GM06990 (cell line): ENCODE data around the gene CAPN13.

ENCODE experiments used
- DNase-seq: peaks from one replicate; pipeline ENCODE4 v3.0.0-alpha.2; 2011; ENCODE audit not compliant: insufficient read length; ENCODE audit errors: extremely low read depth
- H3K27me3 ChIP-seq: replicated peaks from 2 replicates; pipeline ENCODE4 v1.6.0; 2011; ENCODE audit warnings: low read length; ENCODE audit not compliant: control insufficient read depth, insufficient read depth
- H3K36me3 ChIP-seq: 2 replicates; pipeline ENCODE4 v1.5.1; 2011; ENCODE audit warnings: low read length; ENCODE audit not compliant: control insufficient read depth, insufficient read depth
- H3K4me3 ChIP-seq: replicated peaks from 2 replicates; pipeline ENCODE4 v1.5.1; 2011; ENCODE audit warnings: low read depth, mild to moderate bottlenecking, control low read depth, low read length
- CTCF ChIP-seq: IDR thresholded peaks from 2 replicates; pipeline ENCODE4 v1.5.1; 2011; ENCODE audit warnings: low read length, control low read depth, mild to moderate bottlenecking, inconsistent platforms; ENCODE audit not compliant: insufficient read depth, poor library complexity, severe bottlenecking

CAPN13 gene

GRCh38 chr2:30684996-30685395 lies 122.2 kb downstream of the CAPN13 start:
- Histone ChIP-seq H3K4me3 (no peak overlapping the region), H3K36me3 (no peaks in the 10 kb centered on the region), H3K27me3 (peaks cover 2% of the 10 kb centered on the region)
- TF ChIP-seq CTCF, result no peak
- no peak for DNase-seq

DNA sequence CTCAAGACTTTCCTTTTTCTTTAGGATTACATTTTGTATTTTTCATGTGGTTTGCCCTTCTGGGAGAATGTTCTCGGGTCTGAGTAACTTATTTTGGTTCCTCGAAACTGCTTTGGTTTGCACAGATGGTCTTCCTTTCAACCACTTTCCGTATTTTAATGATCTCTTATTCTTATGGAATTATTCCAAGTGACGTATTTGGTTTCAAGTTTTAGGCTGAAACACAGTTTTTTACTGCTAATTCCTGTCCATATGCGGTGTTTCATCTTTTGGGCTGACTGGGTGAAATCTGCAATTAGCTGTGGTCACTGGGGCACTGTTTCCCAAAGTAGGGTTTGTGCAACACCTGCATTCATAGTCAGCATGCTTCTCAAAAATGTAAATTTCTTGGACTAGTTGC lies 122.7 kb downstream of the CAPN13 start:
- DNase-seq, result no peak
- no peak overlapping the region for H3K4me3 ChIP-seq
- no peak for TF ChIP-seq CTCF
- H3K36me3 ChIP-seq, result no peaks in the 10 kb centered on the region
- H3K27me3 ChIP-seq, result peaks cover 2% of the 10 kb centered on the region

GRCh38 chr2:30684026-30684425 lies 123.2 kb downstream of the CAPN13 start:
- DNase-seq, result no peak

GRCh38 chr2:30683236-30683956 lies 123.8 kb downstream of the CAPN13 start:
- no peak for DNase-seq

More at GRCh38 chr2:30684026-30684425, 123.2 kb downstream of the CAPN13 start:
- H3K27me3 ChIP-seq, result peaks cover 2% of the 10 kb centered on the region
- TF ChIP-seq CTCF, result no peak
- H3K4me3 ChIP-seq, result no peak overlapping the region
- H3K36me3 ChIP-seq, result no peaks in the 10 kb centered on the region

DNA sequence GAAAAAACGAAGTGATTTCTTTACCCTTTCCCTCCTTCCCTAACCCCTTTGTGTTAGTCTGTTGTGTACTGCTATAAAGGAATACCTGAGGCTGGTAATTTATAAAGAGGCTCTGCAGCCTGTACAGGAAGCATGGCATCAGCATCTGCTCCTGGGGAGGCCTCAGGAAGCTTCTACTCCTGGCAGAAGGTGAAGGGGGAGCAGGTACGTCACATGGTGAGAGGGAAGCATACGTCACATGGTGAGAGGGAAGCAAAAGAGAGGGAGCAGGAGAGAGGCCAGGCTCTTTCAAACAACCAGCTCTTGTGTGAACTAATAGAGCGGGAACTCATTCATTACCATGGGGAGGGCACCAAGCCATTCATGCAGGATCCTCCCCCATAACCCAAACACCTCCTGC lies 126.2 kb downstream of the CAPN13 start:
- H3K4me3 ChIP-seq, result no peak overlapping the region
- DNase-seq, result no peak
- peaks cover 4% of the 10 kb centered on the region for H3K27me3 ChIP-seq
- no peak for TF ChIP-seq CTCF
- no peaks in the 10 kb centered on the region for H3K36me3 ChIP-seq

More at GRCh38 chr2:30683236-30683956, 123.8 kb downstream of the CAPN13 start:
- H3K27me3 ChIP-seq, result peaks cover 4% of the 10 kb centered on the region
- H3K4me3 ChIP-seq, result no peak overlapping the region
- no peak for TF ChIP-seq CTCF
- no peaks in the 10 kb centered on the region for H3K36me3 ChIP-seq
